HEK293 (cell line): Measurements from ENCODE around the gene MMD2.

Experiments used
- CTCF ChIA-PET: fragments of 350-600 bp; formaldehyde crosslinking; extraction: SDS; loops from one replicate; lab custom pipeline; 2021; ENCODE audit warnings: antibody characterized with exemption; lab: Yijun Ruan, JAX
- POLR2A ChIA-PET: fragments of 300-600 bp; formaldehyde crosslinking; extraction: SDS; loops from one replicate; lab custom pipeline; 2020; ENCODE audit warnings: antibody characterized with exemption, inconsistent platforms; lab: Yijun Ruan, JAX
- H3K27ac ChIP-seq: fragments of 200-500 bp; sonication (Bioruptor generic); 2 replicates; pipeline ENCODE4 v1.5.1; 2014; ENCODE audit warnings: low read depth, low read length, control low read depth, inconsistent platforms; ENCODE audit errors: extremely low read depth
- H3K36me3 ChIP-seq, 2 experiments: fragments of 200-500 bp in 1 of 2; sonication (Bioruptor generic) in 1 of 2; 1 replicate in 1 of 2; 2 replicates in 1 of 2; pipeline ENCODE4 v1.5.1; 2014 to 2017; ENCODE audit warnings: inconsistent platforms in 2 of 2, low read length in 2 of 2; ENCODE audit not compliant: control insufficient read depth in 2 of 2, insufficient read depth in 1 of 2
- H3K4me1 ChIP-seq: fragments of 200-500 bp; sonication (Bioruptor generic); 2 replicates; pipeline ENCODE4 v1.5.1; 2014; ENCODE audit warnings: mild to moderate bottlenecking, low read length, inconsistent platforms; ENCODE audit not compliant: control insufficient read depth, insufficient read depth
- H3K4me3 ChIP-seq: 2 replicates; pipeline ENCODE4 v1.5.1; 2011; ENCODE audit warnings: low read depth, mild to moderate bottlenecking, control low read depth, low read length, moderate library complexity
- H3K9me3 ChIP-seq: fragments of 200-500 bp; sonication (Bioruptor generic); 2 replicates; pipeline ENCODE4 v1.5.1; 2014; ENCODE audit warnings: low read depth, low read length, inconsistent platforms; ENCODE audit not compliant: control insufficient read depth, insufficient read depth
- KLF16 ChIP-seq: fragments of 450-650 bp; formaldehyde crosslinking; IDR thresholded peaks from 2 replicates; pipeline ENCODE4 v1.5.1; 2017; ENCODE audit warnings: missing biosample characterization, missing genetic modification characterization
- SP2 ChIP-seq: fragments of 450-650 bp; formaldehyde crosslinking; IDR thresholded peaks from 2 replicates; pipeline ENCODE4 v1.5.1; 2016; ENCODE audit warnings: missing biosample characterization, missing genetic modification characterization
- ZBTB8A ChIP-seq: fragments of 450-650 bp; formaldehyde crosslinking; IDR thresholded peaks from 2 replicates; pipeline ENCODE4 v1.5.1; 2016; ENCODE audit warnings: missing biosample characterization, missing genetic modification characterization
- ZNF280D ChIP-seq: fragments of 450-650 bp; formaldehyde crosslinking; IDR thresholded peaks from 2 replicates; pipeline ENCODE4 v1.5.1; 2016; ENCODE audit warnings: missing biosample characterization, missing genetic modification characterization
- ZNF549 ChIP-seq: fragments of 450-650 bp; IDR thresholded peaks from 2 replicates; pipeline ENCODE4 v1.5.1; 2018; ENCODE audit warnings: missing biosample characterization, missing genetic modification characterization, mild to moderate bottlenecking, inconsistent platforms, moderate library complexity
- ZNF600 ChIP-seq: fragments of 450-650 bp; formaldehyde crosslinking; IDR thresholded peaks from 2 replicates; pipeline ENCODE4 v1.5.1; 2016; ENCODE audit warnings: missing biosample characterization, missing genetic modification characterization
- ZNF623 ChIP-seq: fragments of 450-650 bp; formaldehyde crosslinking; IDR thresholded peaks from 2 replicates; pipeline ENCODE4 v1.5.1; 2016; ENCODE audit warnings: missing biosample characterization, missing genetic modification characterization
- ZNF629 ChIP-seq: fragments of 450-650 bp; formaldehyde crosslinking; IDR thresholded peaks from 2 replicates; pipeline ENCODE4 v1.5.1; 2017; ENCODE audit warnings: missing biosample characterization, missing genetic modification characterization
- ZNF76 ChIP-seq: fragments of 450-650 bp; formaldehyde crosslinking; IDR thresholded peaks from 2 replicates; pipeline ENCODE4; 2016; ENCODE audit warnings: low read depth, missing biosample characterization, missing genetic modification characterization, borderline replicate concordance
- ZSCAN18 ChIP-seq: fragments of 450-650 bp; formaldehyde crosslinking; IDR thresholded peaks from 2 replicates; pipeline ENCODE4 v1.5.1; 2016; ENCODE audit warnings: missing biosample characterization, missing genetic modification characterization
- TF ChIP-seq, protein P1 (sequence below): fragments of 450-650 bp; formaldehyde crosslinking; IDR thresholded peaks from 2 replicates; pipeline ENCODE4 v1.5.1; 2016; ENCODE audit warnings: missing biosample characterization, missing genetic modification characterization
- TF ChIP-seq, protein P2 (sequence below): fragments of 450-650 bp; formaldehyde crosslinking; IDR thresholded peaks from 2 replicates; pipeline ENCODE4; 2016; ENCODE audit warnings: missing biosample characterization, missing genetic modification characterization
- TF ChIP-seq, protein P3 (sequence below): fragments of 450-650 bp; formaldehyde crosslinking; IDR thresholded peaks from 2 replicates; pipeline ENCODE4 v1.5.0; 2017; ENCODE audit warnings: missing biosample characterization, missing genetic modification characterization, borderline replicate concordance
- TF ChIP-seq, protein P4 (sequence below): fragments of 450-650 bp; formaldehyde crosslinking; IDR thresholded peaks from 2 replicates; pipeline ENCODE4 v1.5.1; 2016; ENCODE audit warnings: missing biosample characterization, missing genetic modification characterization

Gene MMD2

DNA sequence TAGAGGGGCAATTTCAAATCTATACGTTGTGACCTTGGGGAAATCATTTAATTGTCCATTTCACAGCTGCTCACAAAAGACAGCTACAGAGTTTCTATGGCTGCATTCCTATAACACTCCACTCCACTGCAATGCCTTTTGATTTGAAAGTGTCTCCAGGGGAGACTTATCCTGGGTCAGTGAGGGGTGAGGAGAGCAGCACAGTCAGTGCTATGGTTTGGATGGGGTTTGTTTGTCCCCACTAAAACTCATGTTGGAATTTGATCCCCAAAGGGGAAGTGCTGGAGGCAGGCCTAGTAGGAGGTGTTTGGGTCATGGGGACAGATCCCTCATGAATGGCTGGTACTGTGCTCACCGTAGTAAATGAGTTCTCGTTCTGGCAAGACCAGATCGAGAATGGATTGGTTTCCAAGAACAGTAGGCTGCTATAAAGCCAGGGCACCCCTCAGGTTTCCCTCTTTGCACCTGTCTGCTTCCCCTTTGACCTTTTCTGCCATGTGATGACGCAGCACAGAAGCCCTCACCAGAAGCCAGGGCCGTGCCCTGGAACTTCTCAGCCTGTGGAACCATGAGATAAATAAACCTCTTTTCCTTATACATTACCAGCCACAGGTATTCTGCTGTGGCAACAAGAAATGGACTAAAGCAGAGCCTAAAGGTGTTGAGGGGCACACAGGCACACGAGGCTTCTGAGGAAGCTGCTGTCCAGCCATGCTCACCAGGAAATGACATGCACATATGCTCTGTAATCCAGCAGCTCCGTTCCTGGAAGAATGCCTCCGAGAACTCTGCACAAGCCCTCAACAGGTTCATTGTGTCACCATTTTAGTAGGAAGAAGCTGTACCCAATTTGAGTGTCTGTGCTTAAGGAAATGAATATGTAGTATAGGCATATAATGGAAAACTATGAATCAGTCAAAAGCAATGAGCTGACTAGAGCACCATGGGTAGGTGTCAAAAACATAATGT lies 92.2 kb downstream of the MMD2 start:
- no peaks in the 10 kb centered on the region for H3K36me3 ChIP-seq
- H3K4me1 ChIP-seq = no peaks in the 10 kb centered on the region
- ChIA-PET CTCF (interaction anchor here (1.0 to 2.8 kb wide), 2 partner anchors 17 to 36 kb away, joined by 3 to 17 read pairs; partner anchors contain the start of gene RADIL), POLR2A (no interaction called here)
- no peaks in the 10 kb centered on the region; the same call in 1 of the 2 replicates for H3K9me3 ChIP-seq
- no peak overlapping the region for H3K27ac ChIP-seq
- no peak overlapping the region for H3K4me3 ChIP-seq
- no peak for TF ChIP-seq ZBTB8A (tag by site-specific recombination)
- no peak for TF ChIP-seq ZNF76 (tag by site-specific recombination)
- TF ChIP-seq, protein P1, sequence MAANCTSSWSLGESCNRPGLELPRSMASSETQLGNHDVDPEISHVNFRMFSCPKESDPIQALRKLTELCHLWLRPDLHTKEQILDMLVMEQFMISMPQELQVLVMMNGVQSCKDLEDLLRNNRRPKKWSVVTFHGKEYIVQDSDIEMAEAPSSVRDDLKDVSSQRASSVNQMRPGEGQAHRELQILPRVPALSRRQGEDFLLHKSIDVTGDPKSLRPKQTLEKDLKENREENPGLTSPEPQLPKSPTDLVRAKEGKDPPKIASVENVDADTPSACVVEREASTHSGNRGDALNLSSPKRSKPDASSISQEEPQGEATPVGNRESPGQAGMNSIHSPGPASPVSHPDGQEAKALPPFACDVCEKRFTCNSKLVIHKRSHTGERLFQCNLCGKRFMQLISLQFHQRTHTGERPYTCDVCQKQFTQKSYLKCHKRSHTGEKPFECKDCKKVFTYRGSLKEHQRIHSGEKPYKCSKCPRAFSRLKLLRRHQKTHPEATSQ (tag by site-specific recombination) = no peak
- TF ChIP-seq SP2 (tag by site-specific recombination) = no peak
- TF ChIP-seq ZNF280D (tag by site-specific recombination) = no peak
- TF ChIP-seq ZNF623 (tag by site-specific recombination) = no peak
- no peak for TF ChIP-seq KLF16 (tag by site-specific recombination)
- TF ChIP-seq ZNF549 (tag by site-specific recombination) = no peak
- TF ChIP-seq, protein P2, sequence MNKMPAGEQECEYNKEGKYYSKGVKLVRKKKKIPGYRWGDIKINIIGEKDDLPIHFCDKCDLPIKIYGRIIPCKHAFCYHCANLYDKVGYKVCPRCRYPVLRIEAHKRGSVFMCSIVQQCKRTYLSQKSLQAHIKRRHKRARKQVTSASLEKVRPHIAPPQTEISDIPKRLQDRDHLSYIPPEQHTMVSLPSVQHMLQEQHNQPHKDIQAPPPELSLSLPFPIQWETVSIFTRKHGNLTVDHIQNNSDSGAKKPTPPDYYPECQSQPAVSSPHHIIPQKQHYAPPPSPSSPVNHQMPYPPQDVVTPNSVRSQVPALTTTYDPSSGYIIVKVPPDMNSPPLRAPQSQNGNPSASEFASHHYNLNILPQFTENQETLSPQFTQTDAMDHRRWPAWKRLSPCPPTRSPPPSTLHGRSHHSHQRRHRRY (tag by site-specific recombination) = no peak
- no peak for TF ChIP-seq ZNF629 (tag by site-specific recombination)
- TF ChIP-seq ZNF600 (tag by site-specific recombination) = no peak
- TF ChIP-seq, protein P3, sequence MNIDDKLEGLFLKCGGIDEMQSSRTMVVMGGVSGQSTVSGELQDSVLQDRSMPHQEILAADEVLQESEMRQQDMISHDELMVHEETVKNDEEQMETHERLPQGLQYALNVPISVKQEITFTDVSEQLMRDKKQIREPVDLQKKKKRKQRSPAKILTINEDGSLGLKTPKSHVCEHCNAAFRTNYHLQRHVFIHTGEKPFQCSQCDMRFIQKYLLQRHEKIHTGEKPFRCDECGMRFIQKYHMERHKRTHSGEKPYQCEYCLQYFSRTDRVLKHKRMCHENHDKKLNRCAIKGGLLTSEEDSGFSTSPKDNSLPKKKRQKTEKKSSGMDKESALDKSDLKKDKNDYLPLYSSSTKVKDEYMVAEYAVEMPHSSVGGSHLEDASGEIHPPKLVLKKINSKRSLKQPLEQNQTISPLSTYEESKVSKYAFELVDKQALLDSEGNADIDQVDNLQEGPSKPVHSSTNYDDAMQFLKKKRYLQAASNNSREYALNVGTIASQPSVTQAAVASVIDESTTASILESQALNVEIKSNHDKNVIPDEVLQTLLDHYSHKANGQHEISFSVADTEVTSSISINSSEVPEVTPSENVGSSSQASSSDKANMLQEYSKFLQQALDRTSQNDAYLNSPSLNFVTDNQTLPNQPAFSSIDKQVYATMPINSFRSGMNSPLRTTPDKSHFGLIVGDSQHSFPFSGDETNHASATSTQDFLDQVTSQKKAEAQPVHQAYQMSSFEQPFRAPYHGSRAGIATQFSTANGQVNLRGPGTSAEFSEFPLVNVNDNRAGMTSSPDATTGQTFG (tag by site-specific recombination) = no peak
- TF ChIP-seq, protein P4, sequence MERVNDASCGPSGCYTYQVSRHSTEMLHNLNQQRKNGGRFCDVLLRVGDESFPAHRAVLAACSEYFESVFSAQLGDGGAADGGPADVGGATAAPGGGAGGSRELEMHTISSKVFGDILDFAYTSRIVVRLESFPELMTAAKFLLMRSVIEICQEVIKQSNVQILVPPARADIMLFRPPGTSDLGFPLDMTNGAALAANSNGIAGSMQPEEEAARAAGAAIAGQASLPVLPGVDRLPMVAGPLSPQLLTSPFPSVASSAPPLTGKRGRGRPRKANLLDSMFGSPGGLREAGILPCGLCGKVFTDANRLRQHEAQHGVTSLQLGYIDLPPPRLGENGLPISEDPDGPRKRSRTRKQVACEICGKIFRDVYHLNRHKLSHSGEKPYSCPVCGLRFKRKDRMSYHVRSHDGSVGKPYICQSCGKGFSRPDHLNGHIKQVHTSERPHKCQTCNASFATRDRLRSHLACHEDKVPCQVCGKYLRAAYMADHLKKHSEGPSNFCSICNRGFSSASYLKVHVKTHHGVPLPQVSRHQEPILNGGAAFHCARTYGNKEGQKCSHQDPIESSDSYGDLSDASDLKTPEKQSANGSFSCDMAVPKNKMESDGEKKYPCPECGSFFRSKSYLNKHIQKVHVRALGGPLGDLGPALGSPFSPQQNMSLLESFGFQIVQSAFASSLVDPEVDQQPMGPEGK (tag by site-specific recombination) = no peak
- TF ChIP-seq ZSCAN18 (tag by site-specific recombination) = no peak
